Duodenal mucosa (tissue), 2 donors: ENCODE data around the gene ST6GAL1.

Experiments used
- H3K27ac ChIP-seq: one replicate; pipeline ENCODE4 v1.7.0; 2013; ENCODE audit warnings: low read depth, low read length
- H3K27me3 ChIP-seq, 2 donors: one replicate each; pipeline ENCODE4 v1.7.0; 2013; ENCODE audit warnings: low read length in 2 of 2, control low read depth in 1 of 2; ENCODE audit not compliant: insufficient read depth in 2 of 2, control insufficient read depth in 1 of 2
- H3K36me3 ChIP-seq, 2 donors: one replicate each; pipeline ENCODE4 v1.7.0; 2013; ENCODE audit warnings: low read length in 2 of 2, control low read depth in 1 of 2; ENCODE audit not compliant: insufficient read depth in 2 of 2, control insufficient read depth in 1 of 2
- H3K4me1 ChIP-seq, 2 donors: one replicate each; pipeline ENCODE4 v1.7.0; 2013; ENCODE audit warnings: low read length in 2 of 2, control low read depth in 1 of 2; ENCODE audit not compliant: insufficient read depth in 2 of 2, control insufficient read depth in 1 of 2
- H3K4me3 ChIP-seq, 2 donors: one replicate each; pipeline ENCODE4 v1.7.0; 2013; ENCODE audit warnings: low read length in 2 of 2, low read depth in 1 of 2
- H3K9ac ChIP-seq, 2 donors: one replicate each; pipeline ENCODE4 v1.7.0; 2013; ENCODE audit warnings: low read length in 2 of 2, low read depth in 1 of 2
- H3K9me3 ChIP-seq, 2 donors: one replicate each; pipeline ENCODE4 v1.7.0; 2013; ENCODE audit warnings: low read length in 2 of 2, control low read depth in 1 of 2; ENCODE audit not compliant: control insufficient read depth in 1 of 2

ST6GAL1 gene

GRCh38 chr3:187026317-187026670 is 96.0 kb downstream of the ST6GAL1 start:
- Histone ChIP-seq H3K9me3 (peaks cover 0 to 2% of the 10 kb centered on the region in 2 donors), H3K27ac (no peak overlapping the region), H3K9ac (peak overlapping the region in 1 of 2 donors; percentile 16), H3K4me1 (peaks cover 25 to 26% of the 10 kb centered on the region in 2 donors), H3K36me3 (no peaks in the 10 kb centered on the region), H3K4me3 (no peak overlapping the region), H3K27me3 (no peaks in the 10 kb centered on the region)

- H3K4me3 ChIP-seq = no peak overlapping the region
These were observed 97.4 kb downstream of the ST6GAL1 start for GRCh38 chr3:187027531-187028278.

GRCh38 chr3:187031934-187032333 is 101.6 kb downstream of the ST6GAL1 start:
- Histone ChIP-seq H3K27ac (no peak overlapping the region), H3K9ac (no peak overlapping the region), H3K27me3 (no peaks in the 10 kb centered on the region), H3K9me3 (peaks cover 2 to 5% of the 10 kb centered on the region in 2 donors), H3K4me3 (no peak overlapping the region), H3K36me3 (no peaks in the 10 kb centered on the region), H3K4me1 (peaks cover 12 to 15% of the 10 kb centered on the region in 2 donors)

More at GRCh38 chr3:187027531-187028278, 97.4 kb downstream of the ST6GAL1 start:
- H3K9me3 ChIP-seq = peaks cover 0 to 2% of the 10 kb centered on the region in 2 donors
- H3K27me3 ChIP-seq = no peaks in the 10 kb centered on the region
- H3K9ac ChIP-seq = no peak overlapping the region
- peaks cover 25 to 26% of the 10 kb centered on the region in 2 donors for H3K4me1 ChIP-seq
- no peaks in the 10 kb centered on the region for H3K36me3 ChIP-seq
- H3K27ac ChIP-seq = no peak overlapping the region

- no peak overlapping the region for H3K4me3 ChIP-seq
- no peaks in the 10 kb centered on the region for H3K27me3 ChIP-seq
- H3K9ac ChIP-seq = no peak overlapping the region
- peaks cover 2 to 5% of the 10 kb centered on the region in 2 donors for H3K9me3 ChIP-seq
- no peak overlapping the region for H3K27ac ChIP-seq
- peaks cover 0 to 3% of the 10 kb centered on the region in 2 donors for H3K36me3 ChIP-seq
- H3K4me1 ChIP-seq = peaks cover 0 to 23% of the 10 kb centered on the region in 2 donors
These were observed 106.1 kb downstream of the ST6GAL1 start for GRCh38 chr3:187036394-187036793.

GRCh38 chr3:187039100-187039722 is 108.9 kb downstream of the ST6GAL1 start:
- peaks cover 0 to 3% of the 10 kb centered on the region in 2 donors for H3K36me3 ChIP-seq
- peaks cover 2 to 5% of the 10 kb centered on the region in 2 donors for H3K9me3 ChIP-seq
- H3K4me1 ChIP-seq = peaks cover 0 to 42% of the 10 kb centered on the region in 2 donors
- no peaks in the 10 kb centered on the region for H3K27me3 ChIP-seq
- no peak overlapping the region for H3K9ac ChIP-seq
- H3K4me3 ChIP-seq = no peak overlapping the region
- no peak overlapping the region for H3K27ac ChIP-seq

GRCh38 chr3:187039723-187040414 is 109.5 kb downstream of the ST6GAL1 start:
- H3K9me3 ChIP-seq = peaks cover 0 to 5% of the 10 kb centered on the region in 2 donors
- peaks cover 0 to 44% of the 10 kb centered on the region in 2 donors for H3K4me1 ChIP-seq
- H3K4me3 ChIP-seq = no peak overlapping the region
- H3K9ac ChIP-seq = no peak overlapping the region
- no peak overlapping the region for H3K27ac ChIP-seq
- peaks cover 0 to 3% of the 10 kb centered on the region in 2 donors for H3K36me3 ChIP-seq
- H3K27me3 ChIP-seq = no peaks in the 10 kb centered on the region

- Histone ChIP-seq H3K9ac (no peak overlapping the region), H3K4me3 (no peak overlapping the region), H3K9me3 (no peaks in the 10 kb centered on the region), H3K36me3 (peaks cover 0 to 3% of the 10 kb centered on the region in 2 donors), H3K27ac (no peak overlapping the region), H3K4me1 (peaks cover 0 to 44% of the 10 kb centered on the region in 2 donors), H3K27me3 (no peaks in the 10 kb centered on the region)
These were observed 110.4 kb downstream of the ST6GAL1 start for GRCh38 chr3:187040516-187041361.

GRCh38 chr3:187041362-187042307 is 111.3 kb downstream of the ST6GAL1 start:
- Histone ChIP-seq H3K9me3 (no peaks in the 10 kb centered on the region), H3K4me1 (peaks cover 0 to 44% of the 10 kb centered on the region in 2 donors), H3K27ac (no peak overlapping the region), H3K4me3 (no peak overlapping the region), H3K36me3 (peaks cover 0 to 3% of the 10 kb centered on the region in 2 donors), H3K9ac (no peak overlapping the region), H3K27me3 (no peaks in the 10 kb centered on the region)

GRCh38 chr3:187042346-187042745 is 112.0 kb downstream of the ST6GAL1 start:
- no peaks in the 10 kb centered on the region for H3K9me3 ChIP-seq
- H3K27ac ChIP-seq = no peak overlapping the region
- H3K4me1 ChIP-seq = peaks cover 0 to 44% of the 10 kb centered on the region in 2 donors
- H3K9ac ChIP-seq = no peak overlapping the region
- H3K27me3 ChIP-seq = no peaks in the 10 kb centered on the region
- peaks cover 0 to 3% of the 10 kb centered on the region in 2 donors for H3K36me3 ChIP-seq
- no peak overlapping the region for H3K4me3 ChIP-seq
